SK-N-MC (cell line): ENCODE measurements around the gene LDB1.

ENCODE experiments used
- EZH2 ChIP-seq: fragments of 200-600 bp; sonication (generic); IDR thresholded peaks from one replicate; pipeline ENCODE4 v1.6.1; 2017; ENCODE audit warnings: antibody characterized with exemption
- POLR2AphosphoS5 ChIP-seq: IDR thresholded peaks from 2 replicates; pipeline ENCODE4 v1.6.1; 2012; ENCODE audit warnings: mild to moderate bottlenecking, low read depth, low read length, borderline replicate concordance

- TF ChIP-seq POLR2AphosphoS5 (peak; percentile 96), EZH2 (no peak)
Measured at GRCh38 chr10:102151774-102152544, 31.8 kb upstream of the LDB1 start, which contains the start of gene NOLC1.
